GM10248 (cell line): ENCODE results near the gene HAND2.

ENCODE experiments used
- CTCF ChIA-PET: fragments of 300-600 bp; sonication (Branson Sonifier 250); formaldehyde crosslinking; extraction: SDS; loops from one replicate; lab custom pipeline; 2021; ENCODE audit warnings: antibody characterized with exemption; lab: Yijun Ruan, JAX
- POLR2A ChIA-PET: fragments of 350-650 bp; sonication (Branson Sonifier 250); formaldehyde crosslinking; extraction: SDS; loops from one replicate; lab custom pipeline; 2020; ENCODE audit warnings: antibody characterized with exemption; lab: Yijun Ruan, JAX
- DNase-seq: peaks from one replicate; pipeline ENCODE4 v3.0.0; 2012; ENCODE audit errors: extremely low spot score
- CTCF ChIP-seq: IDR thresholded peaks from 2 replicates; pipeline ENCODE4 v1.5.1; 2012; ENCODE audit warnings: mild to moderate bottlenecking, low read depth; ENCODE audit errors: extremely low read depth, missing control alignments, control extremely low read depth

Gene HAND2

GRCh38 chr4:173499658-173500535, 30.1 kb downstream of the HAND2 start:
- CTCF ChIA-PET = interaction anchor here (1.0 to 1.7 kb wide), 2 partner anchors 10 to 199 kb away, joined by 3 to 4 read pairs; no protein-coding TSS in a partner anchor
- TF ChIP-seq CTCF = no peak
- no peak for DNase-seq
- POLR2A ChIA-PET = no interaction called here

- no peak for TF ChIP-seq CTCF
- POLR2A ChIA-PET = no interaction called here
- CTCF ChIA-PET = interaction anchor here (1.0 to 2.2 kb wide), 3 partner anchors 9 to 179 kb away, joined by 3 to 16 read pairs (median 4); no protein-coding TSS in a partner anchor
- no peak for DNase-seq
Measured at GRCh38 chr4:173498771-173499170, 31.3 kb downstream of the HAND2 start.

GRCh38 chr4:173498023-173498422, 32.0 kb downstream of the HAND2 start:
- POLR2A ChIA-PET = no interaction called here
- TF ChIP-seq CTCF = no peak
- CTCF ChIA-PET = interaction anchor here (0.7 to 2.2 kb wide), 4 partner anchors 77 to 179 kb away, joined by 3 to 16 read pairs (median 4); no protein-coding TSS in a partner anchor
- DNase-seq = no peak

GRCh38 chr4:173494013-173494970, 35.7 kb downstream of the HAND2 start:
- DNase-seq = peak; percentile 80
- ChIA-PET POLR2A (no interaction called here), CTCF (interaction anchor here (0.6 to 3.7 kb wide), 29 partner anchors 9 to 489 kb away, joined by 3 to 68 read pairs (median 4); no protein-coding TSS in a partner anchor)
- TF ChIP-seq CTCF = peak; percentile 91

GRCh38 chr4:173493041-173493440, 37.0 kb downstream of the HAND2 start:
- ChIA-PET CTCF (interaction anchor here (1.4 to 3.7 kb wide), 4 partner anchors 17 to 174 kb away, joined by 3 to 68 read pairs (median 11); no protein-coding TSS in a partner anchor), POLR2A (no interaction called here)
- TF ChIP-seq CTCF = no peak
- DNase-seq = no peak

GRCh38 chr4:173492315-173492714, 37.7 kb downstream of the HAND2 start:
- POLR2A ChIA-PET = no interaction called here
- DNase-seq = no peak
- CTCF ChIA-PET = interaction anchor here (0.6 to 3.7 kb wide), 3 partner anchors 20 to 71 kb away, joined by 3 to 68 read pairs (median 3); no protein-coding TSS in a partner anchor
- TF ChIP-seq CTCF = no peak
